GM19452 (cell line): ENCODE results near the gene FRY.

ENCODE experiments used
- ATAC-seq: cut with Tn5 transposase; IDR thresholded peaks from one replicate; pipeline ENCODE4 v1.9.1; 2021; ENCODE audit not compliant: unreplicated experiment

Gene FRY

DNA sequence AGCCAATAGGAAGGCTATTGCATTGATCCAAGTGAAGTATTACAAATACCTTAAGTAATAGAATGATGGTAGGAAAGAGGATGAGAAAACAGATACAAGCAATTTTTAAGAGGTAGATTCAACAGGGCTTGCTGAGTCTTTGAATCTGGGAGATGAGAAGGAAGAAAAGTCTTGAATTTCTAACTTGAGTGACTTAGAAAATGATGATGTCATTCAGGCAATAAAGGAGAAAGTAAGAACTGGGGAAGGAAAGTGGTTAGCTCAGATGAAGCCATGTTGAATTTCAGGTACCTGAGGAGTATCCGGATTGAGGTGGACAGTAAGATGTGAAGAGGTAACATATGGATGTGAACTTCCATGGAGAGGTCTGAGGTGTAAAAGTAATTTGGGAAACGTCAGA, 15.5 kb upstream of the FRY start:
- no peak for ATAC-seq

DNA sequence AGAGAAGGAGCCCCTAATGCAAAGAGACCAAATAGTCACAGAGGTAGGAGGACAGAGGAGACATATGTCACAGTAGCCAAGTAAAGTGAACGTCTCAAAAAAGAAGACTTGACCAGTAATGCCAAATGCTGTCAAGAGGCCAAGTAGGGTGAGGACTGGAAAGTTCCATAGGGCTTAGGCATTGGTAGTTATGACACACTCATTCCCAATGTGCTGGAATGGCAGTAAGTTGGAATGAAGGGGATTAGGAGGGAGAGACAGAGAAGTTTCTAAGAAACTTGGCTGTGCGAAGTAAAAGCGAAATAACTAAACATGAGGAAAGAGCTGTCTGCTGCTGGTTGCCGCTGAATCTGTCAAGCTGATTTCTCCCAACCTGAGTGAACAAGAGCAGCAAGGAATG, 14.9 kb upstream of the FRY start:
- ATAC-seq, result no peak

DNA sequence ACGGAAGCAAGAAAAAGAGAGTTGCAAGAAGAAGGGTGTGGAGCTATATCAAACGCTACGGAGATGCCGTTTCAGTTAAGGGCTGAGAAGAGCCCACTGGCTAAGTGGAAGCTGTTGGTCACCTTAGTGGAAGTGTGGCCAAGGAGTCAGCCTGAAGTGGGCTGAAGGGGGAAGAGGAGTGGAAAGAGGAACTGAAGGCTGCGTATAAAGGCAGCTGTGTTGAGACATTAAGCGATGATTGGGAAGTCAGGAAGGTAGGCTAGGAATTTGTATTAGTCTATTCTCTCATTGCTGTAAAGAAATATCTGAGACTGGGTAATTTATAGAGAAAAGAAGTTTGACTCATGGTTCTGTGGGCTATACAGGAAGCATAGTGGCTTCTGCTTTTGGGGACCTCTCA, 14.1 kb upstream of the FRY start:
- ATAC-seq, result no peak

DNA sequence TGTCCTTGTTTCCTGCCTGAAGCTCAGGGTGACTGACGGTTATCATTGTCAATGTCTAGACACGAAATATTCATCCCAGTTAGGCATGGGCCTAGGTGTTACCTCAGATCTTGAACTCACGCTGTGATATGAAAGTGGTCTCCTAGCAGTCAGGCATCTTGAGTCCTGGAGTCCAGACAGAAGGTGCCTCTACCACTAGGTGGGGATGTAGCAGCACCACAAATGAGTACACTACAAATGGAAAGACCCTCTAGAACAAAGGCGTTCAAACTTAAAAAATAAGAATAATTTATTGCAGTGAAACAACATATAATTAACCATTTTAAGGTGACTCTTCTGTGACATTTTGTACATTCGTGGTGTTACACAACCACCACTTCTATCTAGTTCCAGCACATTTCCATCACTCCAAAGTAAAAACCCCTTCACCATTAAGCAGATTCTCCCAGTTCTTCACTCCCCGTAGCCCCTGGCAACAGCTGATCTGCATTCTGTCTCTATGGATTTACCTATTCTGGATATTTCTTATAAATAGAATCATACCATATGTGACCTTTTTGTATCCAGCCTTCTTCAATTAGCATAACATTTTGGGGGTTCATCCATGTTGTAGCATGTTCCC, 11.9 kb upstream of the FRY start:
- ATAC-seq, result peak; percentile 76

DNA sequence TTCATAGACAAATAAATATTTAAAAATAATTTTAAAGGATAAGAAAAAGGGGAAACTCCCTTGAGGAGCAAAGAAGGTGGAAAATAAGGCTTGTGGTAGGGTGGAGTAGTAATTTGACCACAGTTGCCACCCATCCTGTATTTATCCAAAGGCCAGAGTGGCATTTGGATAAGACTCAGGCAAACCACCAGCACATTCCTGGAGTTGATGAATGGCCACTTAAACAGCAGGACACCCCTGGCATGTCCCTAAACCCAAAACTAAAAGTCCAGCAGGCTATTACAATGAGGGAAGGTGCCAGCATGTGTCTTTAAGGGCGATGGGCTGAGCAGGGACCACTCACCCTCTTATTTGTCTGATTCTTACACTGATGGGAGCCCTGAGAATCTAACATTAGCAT, 9.8 kb upstream of the FRY start:
- ATAC-seq, result no peak

GRCh38 chr13:32022311-32022710, 9.3 kb upstream of the FRY start:
- ATAC-seq, result no peak

DNA sequence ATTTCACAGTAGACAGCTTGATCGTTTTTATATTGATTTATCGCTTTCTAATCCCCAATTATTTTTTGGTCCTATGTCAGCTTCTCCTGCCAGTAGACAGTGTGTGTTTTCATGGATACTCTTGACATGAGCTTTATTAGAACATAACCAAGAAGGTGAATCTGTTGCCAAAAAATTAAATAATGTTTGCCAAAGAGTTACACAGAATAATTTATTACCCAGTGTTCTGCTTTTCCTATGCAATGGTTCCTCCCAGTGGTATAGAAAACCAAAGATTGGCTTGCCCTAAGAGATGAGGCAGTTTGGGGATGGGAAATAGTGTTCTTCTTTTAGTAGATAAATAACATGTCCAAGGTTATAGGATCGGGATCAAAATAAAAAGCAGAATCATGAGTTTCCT, 8.5 kb upstream of the FRY start:
- no peak for ATAC-seq

GRCh38 chr13:32023698-32024097, 7.9 kb upstream of the FRY start:
- ATAC-seq, result no peak

DNA sequence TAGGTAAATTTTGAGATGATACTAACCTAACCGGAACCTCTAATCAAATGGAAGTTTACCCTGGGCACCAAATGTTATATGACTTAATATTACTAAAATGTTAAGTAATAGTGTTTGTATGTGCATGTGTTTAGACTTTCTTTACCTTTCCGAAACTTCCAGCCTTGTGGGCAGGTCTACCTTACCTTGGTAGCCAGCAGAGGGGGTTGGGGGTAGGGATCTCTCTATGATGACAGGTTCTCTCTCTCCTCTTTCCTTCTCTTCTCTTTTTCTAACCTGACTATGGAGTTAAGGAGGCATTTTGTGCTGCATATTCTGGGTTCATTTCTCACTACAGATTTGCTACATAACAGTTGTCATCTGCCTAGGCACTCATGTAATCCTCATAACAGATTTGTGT, 6.8 kb upstream of the FRY start:
- ATAC-seq, result no peak

DNA sequence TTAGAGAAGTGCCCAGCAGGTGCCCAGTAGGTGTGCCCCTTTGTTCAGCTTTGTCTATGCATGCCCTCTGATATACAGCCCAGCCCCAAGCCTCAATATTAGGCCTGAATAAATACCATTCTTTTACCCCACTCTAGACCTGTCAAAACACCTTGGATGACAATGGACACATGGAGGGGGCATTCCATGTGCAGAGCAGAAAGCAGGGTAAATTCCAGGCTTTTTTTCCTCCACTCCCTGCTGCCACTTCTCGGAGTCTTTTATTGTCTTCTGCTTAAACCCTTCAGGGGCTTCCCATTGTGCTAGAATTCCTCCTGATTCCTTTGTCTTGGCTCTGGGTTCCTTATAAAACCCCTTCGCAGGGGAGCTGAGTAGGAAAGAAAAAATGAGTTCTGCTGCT, 5.8 kb upstream of the FRY start:
- ATAC-seq, result no peak

- no peak for ATAC-seq
Measured at GRCh38 chr13:32026623-32027022, 5.0 kb upstream of the FRY start.

DNA sequence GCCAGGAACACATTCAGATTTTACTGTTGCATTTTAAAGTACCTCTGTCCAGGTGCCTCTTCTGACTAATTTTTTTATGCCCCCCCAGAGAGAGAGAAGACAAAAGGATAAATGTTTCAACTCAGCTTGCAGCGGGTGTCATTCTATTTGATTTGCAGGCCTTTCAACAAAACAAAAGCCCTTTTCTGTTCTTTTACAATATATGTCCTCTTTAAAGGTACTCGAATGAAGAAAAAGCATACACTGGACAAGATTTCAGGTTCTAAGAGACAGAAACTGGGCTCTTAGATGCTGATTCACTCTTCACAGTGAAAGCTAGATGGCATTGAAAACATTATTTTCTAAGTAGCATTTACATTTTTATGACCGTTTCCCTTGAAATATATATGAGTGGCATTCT, 2.9 kb upstream of the FRY start:
- no peak for ATAC-seq

DNA sequence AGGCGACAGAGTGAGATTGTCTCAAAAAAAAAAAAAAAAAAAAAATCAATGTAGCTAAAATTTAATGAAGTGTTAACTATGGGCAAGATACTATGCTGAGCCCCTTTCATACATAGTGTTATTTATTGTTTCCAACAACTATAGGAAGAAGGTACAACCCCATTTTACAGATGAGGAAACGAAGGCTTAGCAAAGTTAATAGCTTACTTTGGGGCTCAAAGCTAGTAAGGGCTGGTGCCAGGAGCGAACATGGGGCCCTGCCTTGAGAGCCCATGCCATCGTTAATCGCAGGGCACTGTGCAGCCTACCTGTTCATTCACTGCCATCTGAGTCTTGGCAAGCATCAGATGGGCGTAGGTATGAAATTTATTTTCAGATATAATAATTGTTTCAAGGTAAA, 1.9 kb upstream of the FRY start:
- no peak for ATAC-seq

GRCh38 chr13:32031815-32032370, 319 bp downstream of the FRY start:
- no peak for ATAC-seq

GRCh38 chr13:32032759-32033158, 1.2 kb downstream of the FRY start:
- no peak for ATAC-seq

GRCh38 chr13:32033744-32034143, 2.2 kb downstream of the FRY start:
- ATAC-seq, result no peak

GRCh38 chr13:32035716-32036115, 4.1 kb downstream of the FRY start:
- ATAC-seq, result no peak

DNA sequence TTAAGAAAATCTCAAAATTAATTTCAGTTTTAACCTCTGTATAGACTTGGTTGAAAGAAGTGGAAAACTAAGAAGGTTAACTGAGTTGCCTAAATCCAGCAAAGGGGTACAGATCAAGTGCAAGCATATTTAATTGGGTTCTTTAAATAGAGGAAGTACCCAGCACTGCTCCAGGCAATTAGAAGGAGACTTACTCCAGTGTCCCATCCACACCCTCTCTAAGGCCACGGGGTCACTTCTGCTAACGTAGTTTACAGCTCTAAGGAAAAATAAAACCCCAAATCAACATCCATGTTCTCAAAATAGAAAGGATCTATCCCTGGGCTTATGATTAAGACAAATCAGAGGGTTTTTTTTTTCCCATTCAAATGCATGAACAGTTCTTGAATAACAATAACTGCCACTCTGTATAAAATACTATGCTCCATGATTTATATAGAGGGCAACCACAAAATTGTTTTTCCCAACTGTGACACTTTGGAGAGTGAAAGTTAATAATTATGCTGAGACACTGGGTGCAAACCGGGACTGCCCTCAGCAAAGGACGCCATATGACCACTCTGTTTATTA, 4.6 kb downstream of the FRY start:
- ATAC-seq, result no peak

- no peak for ATAC-seq
Measured at GRCh38 chr13:32036757-32037156, 5.2 kb downstream of the FRY start.

GRCh38 chr13:32037471-32037870, 5.9 kb downstream of the FRY start:
- no peak for ATAC-seq

GRCh38 chr13:32038343-32038742, 6.8 kb downstream of the FRY start:
- ATAC-seq, result no peak

- ATAC-seq, result no peak
Measured at GRCh38 chr13:32039056-32039455, 7.5 kb downstream of the FRY start.

- no peak for ATAC-seq
Measured at GRCh38 chr13:32039528-32039927, 8.0 kb downstream of the FRY start.
